GM19452 (cell line): ENCODE data around the gene ZNF286A.
"Not testable (repeated sequence)": the region's sequence is repeated elsewhere in the genome, so short reads cannot be mapped to it uniquely, and the experiment has no call there.

Experiments
- ATAC-seq: cut with Tn5 transposase; IDR thresholded peaks from one replicate; pipeline ENCODE4 v1.9.1; 2021; ENCODE audit not compliant: unreplicated experiment

Gene ZNF286A

GRCh38 chr17:15768865-15769533 lies 69.4 kb downstream of the ZNF286A start:
- ATAC-seq = not testable (repeated sequence)
